IMR-90 (cell line): ENCODE data around the gene RGS3. TPM values are rescaled to one million over a fixed set of nuclear protein-coding genes. Genes with fewer than 3 reads are reported as not detected.
A peak's percentile ranks its signal among the peaks of the same experiment; 100 is the strongest.

Source experiments
- ATAC-seq: fragments of 200-7000 bp; cut with Tn5 transposase; 2 replicates; pipeline ENCODE4 v1.9.1; 2020; ENCODE audit warnings: low read depth, mild to moderate bottlenecking, moderate library complexity
- BruUV-seq: library from RNA; stranded (reverse); fragments of 400-500 nt; replicated peaks from 2 replicates; lab custom pipeline; 2021; lab: Mats Ljungman, UMichigan
- CTCF ChIA-PET: fragments of 300-600 bp; formaldehyde crosslinking; extraction: SDS; loops from one replicate; lab custom pipeline; 2021; ENCODE audit warnings: antibody characterized with exemption; lab: Yijun Ruan, JAX
- POLR2A ChIA-PET: fragments of 300-600 bp; sonication (Branson Sonifier 250); formaldehyde crosslinking; loops from one replicate; lab custom pipeline; 2022; ENCODE audit warnings: antibody characterized with exemption; ENCODE audit not compliant: unreplicated experiment; lab: Charles Lee
- DNase-seq: peaks from one replicate; pipeline ENCODE4 v3.0.0; 2013
- H2AFZ ChIP-seq: replicated peaks from 2 replicates; pipeline ENCODE3; 2013; ENCODE audit warnings: low read length, mild to moderate bottlenecking; ENCODE audit not compliant: poor library complexity
- H2AK5ac ChIP-seq: 2 replicates; pipeline ENCODE4 v1.6.1; 2013; ENCODE audit warnings: low read depth, low read length, inconsistent platforms
- H2AK9ac ChIP-seq: replicated peaks from 2 replicates; pipeline ENCODE3; 2013; ENCODE audit warnings: mild to moderate bottlenecking, low read depth, low read length, moderate library complexity; ENCODE audit not compliant: poor library complexity
- H2BK120ac ChIP-seq: 2 replicates; pipeline ENCODE4 v1.6.1; 2013; ENCODE audit warnings: low read depth, low read length, inconsistent platforms
- H2BK15ac ChIP-seq: 3 replicates; pipeline ENCODE4 v1.6.1; 2013; ENCODE audit warnings: low read depth, low read length, inconsistent platforms
- H2BK20ac ChIP-seq: 2 replicates; pipeline ENCODE4 v1.6.1; 2013; ENCODE audit warnings: low read depth, mild to moderate bottlenecking, inconsistent platforms, low read length, moderate library complexity
- H2BK5ac ChIP-seq: 2 replicates; pipeline ENCODE4 v1.6.1; 2013; ENCODE audit warnings: mild to moderate bottlenecking, low read depth, low read length, inconsistent platforms; ENCODE audit not compliant: poor library complexity, severe bottlenecking
- H3K14ac ChIP-seq: replicated peaks from 2 replicates; pipeline ENCODE4 v1.6.1; 2013; ENCODE audit warnings: low read depth, low read length, inconsistent platforms
- H3K18ac ChIP-seq: 2 replicates; pipeline ENCODE4 v1.6.1; 2013; ENCODE audit warnings: low read depth, low read length, control low read depth
- H3K23ac ChIP-seq: 2 replicates; pipeline ENCODE4 v1.6.1; 2013; ENCODE audit warnings: low read depth, low read length, inconsistent platforms
- H3K27ac ChIP-seq: 2 replicates; pipeline ENCODE4 v1.5.1; 2013; ENCODE audit warnings: mild to moderate bottlenecking, control low read depth, low read length; ENCODE audit not compliant: insufficient read depth
- H3K27me3 ChIP-seq: 2 replicates; pipeline ENCODE4 v1.6.1; 2013; ENCODE audit warnings: low read length; ENCODE audit not compliant: control insufficient read depth, insufficient read depth
- H3K36me3 ChIP-seq: 2 replicates; pipeline ENCODE4 v1.6.1; 2013; ENCODE audit warnings: low read length, mixed read lengths; ENCODE audit not compliant: control insufficient read depth, insufficient read depth
- H3K4ac ChIP-seq: 2 replicates; pipeline ENCODE4 v1.6.1; 2013; ENCODE audit warnings: low read depth, low read length, inconsistent platforms
- H3K4me1 ChIP-seq: 2 replicates; pipeline ENCODE4 v1.6.1; 2013; ENCODE audit warnings: low read length, mixed read lengths; ENCODE audit not compliant: control insufficient read depth, insufficient read depth
- H3K4me2 ChIP-seq: 2 replicates; pipeline ENCODE4 v1.6.1; 2013; ENCODE audit warnings: low read depth, mild to moderate bottlenecking, control low read depth, low read length, moderate library complexity
- H3K4me3 ChIP-seq: 2 replicates; pipeline ENCODE4 v1.5.1; 2013; ENCODE audit warnings: low read depth, mild to moderate bottlenecking, control low read depth, low read length, moderate library complexity; ENCODE audit not compliant: insufficient read depth
- H3K56ac ChIP-seq: 2 replicates; pipeline ENCODE4 v1.6.1; 2013; ENCODE audit warnings: low read length, inconsistent platforms; ENCODE audit not compliant: insufficient read depth; ENCODE audit errors: extremely low read depth
- H3K79me1 ChIP-seq, 2 experiments: 2 replicates each; pipeline ENCODE4 v1.6.1; 2013; ENCODE audit warnings: low read length in 2 of 2, inconsistent platforms in 1 of 2, low read depth in 1 of 2
- H3K9ac ChIP-seq: 2 replicates; pipeline ENCODE4 v1.6.1; 2013; ENCODE audit warnings: low read depth, low read length, control low read depth
- H3K9me1 ChIP-seq: 2 replicates; pipeline ENCODE4 v1.6.1; 2013; ENCODE audit warnings: low read length, inconsistent platforms; ENCODE audit not compliant: insufficient read depth
- H3K9me3 ChIP-seq: 2 replicates; pipeline ENCODE4 v1.6.1; 2013; ENCODE audit warnings: low read length; ENCODE audit not compliant: control insufficient read depth, insufficient read depth
- H4K20me1 ChIP-seq: 2 replicates; pipeline ENCODE4 v1.6.1; 2013; ENCODE audit warnings: low read length, inconsistent platforms; ENCODE audit not compliant: insufficient read depth
- H4K5ac ChIP-seq: 2 replicates; pipeline ENCODE4 v1.6.1; 2013; ENCODE audit warnings: mild to moderate bottlenecking, low read depth, low read length, control low read depth
- H4K8ac ChIP-seq, 2 experiments: 2 replicates each; pipeline ENCODE4 v1.6.1; 2013; ENCODE audit warnings: low read depth in 2 of 2, low read length in 2 of 2, control low read depth in 1 of 2, inconsistent platforms in 1 of 2
- H4K91ac ChIP-seq: 2 replicates; pipeline ENCODE4 v1.6.1; 2013; ENCODE audit warnings: low read depth, low read length, inconsistent platforms; ENCODE audit not compliant: insufficient read depth
- BHLHE40 ChIP-seq: fragments of 150-350 bp; IDR thresholded peaks from 2 replicates; pipeline ENCODE4 v1.6.1; 2016; ENCODE audit warnings: mild to moderate bottlenecking, low read depth, low read length
- CHD1 ChIP-seq: IDR thresholded peaks from 2 replicates; pipeline ENCODE4 v1.6.1; 2012; ENCODE audit warnings: low read depth, low read length, improper control_type of control experiment
- CTCF ChIP-seq: conservative IDR thresholded peaks from 2 replicates; pipeline ENCODE4 v1.5.1; 2012; ENCODE audit warnings: mild to moderate bottlenecking, low read depth, low read length, improper control_type of control experiment
- ELK1 ChIP-seq: fragments of 150-350 bp; IDR thresholded peaks from 2 replicates; pipeline ENCODE4 v1.6.1; 2016; ENCODE audit warnings: low read depth, mild to moderate bottlenecking, low read length, moderate library complexity, borderline replicate concordance
- FOS ChIP-seq: fragments of 150-350 bp; IDR thresholded peaks from 2 replicates; pipeline ENCODE4 v1.6.1; 2016; ENCODE audit warnings: low read depth, low read length
- MAFK ChIP-seq: IDR thresholded peaks from 2 replicates; pipeline ENCODE4 v1.6.1; 2012; ENCODE audit warnings: low read depth, low read length, improper control_type of control experiment
- POLR2A ChIP-seq: IDR thresholded peaks from 2 replicates; pipeline ENCODE4 v1.6.1; 2012; ENCODE audit warnings: mild to moderate bottlenecking, low read depth, low read length
- RAD21 ChIP-seq: IDR thresholded peaks from 2 replicates; pipeline ENCODE4 v1.6.1; 2012; ENCODE audit warnings: low read length, improper control_type of control experiment
- RFX5 ChIP-seq: IDR thresholded peaks from 2 replicates; pipeline ENCODE4 v1.8.0; 2012; ENCODE audit warnings: low read depth, mild to moderate bottlenecking, low read length, moderate library complexity
- WGBS, 2 experiments: methylation state at CpG; one replicate each; pipeline versions ENCODE4 v1.1.5 to v1.1.7; 2013; ENCODE audit warnings: missing lambda C conversion rate in 2 of 2; ENCODE audit not compliant: insufficient read length in 1 of 2; ENCODE audit errors: extremely low coverage in 2 of 2; 5-methylcytosine and 5-hydroxymethylcytosine counted together
- dilution Hi-C: fragments of 300-500 bp; cut with HindIII; formaldehyde crosslinking; loops from one replicate; pipeline ENCODE4 v1.14.3; 2018; ENCODE audit warnings: low sequenced_read_pairs; ENCODE audit not compliant: unreplicated experiment
- in situ Hi-C: fragments of 300-500 bp; cut with MboI; formaldehyde crosslinking; loops from 3 replicates; pipeline ENCODE4 v1.14.3; 2019; ENCODE audit warnings: low sequenced_read_pairs, inconsistent platforms, mixed read lengths
- intact Hi-C: fragments of 100-400 bp; cut with micrococcal nuclease; formaldehyde crosslinking; loops from 2 replicates; pipeline ENCODE4 v1.10.0; 2022
- polyA plus RNA-seq, 3 experiments: library from polyadenylated mRNA; depleted of rRNA; stranded (reverse); fragments of >200 nt; gene quantifications; 2 replicates each; pipeline ENCODE4 v1.2.3, GENCODE V29; 2012; ENCODE audit warnings: low replicate concordance in 1 of 3
- total RNA-seq: library from RNA; depleted of rRNA; stranded (reverse); fragments of >200 nt; gene quantifications from 2 replicates; pipeline ENCODE4 v1.2.3, GENCODE V29; 2012

Gene RGS3
- total and polyA plus RNA-seq, 2 of the 4 experiments (the other 2 are of a cell fraction), result 51.8 to 65.6 TPM

GRCh38 chr9:113574441-113575262, 111.1 kb downstream of the RGS3 start:
- H3K23ac ChIP-seq, result peak overlapping the region; percentile 56; the same call in 1 of the 2 replicates
- H4K5ac ChIP-seq, result peak overlapping the region; percentile 38; the same call in 1 of the 2 replicates
- H3K36me3 ChIP-seq, result no peaks in the 10 kb centered on the region; the same call in 1 of the 2 replicates

More at GRCh38 chr9:113574441-113575262, 111.1 kb downstream of the RGS3 start:
- peak overlapping the region; percentile 20; the same call in 1 of the 2 replicates for H4K91ac ChIP-seq
- no peaks in the 10 kb centered on the region for H3K27me3 ChIP-seq
- H4K8ac ChIP-seq, result peak overlapping the region in 1 of 2 experiments; percentile 47; a peak in 2 of 4 replicates
- H2AK5ac ChIP-seq, result peak overlapping the region; percentile 63
- no peak overlapping the region for H3K4me3 ChIP-seq
- WGBS, 2 experiments, result 100% methylated on average over 3 of the region's 14 CpGs; no CpG with 5 or more reads in 1 of the 2 experiments
- 0 out of 3 replicates have a peak overlapping the region, but pooled peaks have one; percentile 20 for H2BK15ac ChIP-seq
- ChIA-PET CTCF (interaction anchor here (1.5 kb wide), 1 partner anchor 80 kb away, joined by 3 read pairs; no protein-coding TSS in a partner anchor), POLR2A (no interaction called here)
- no peak overlapping the region for H3K9ac ChIP-seq
- intact Hi-C loops, result no loop called here
- peak overlapping the region; percentile 44 for H2AFZ ChIP-seq
- no peak for ATAC-seq
- peaks cover 23 to 77% of the 10 kb centered on the region in 2 experiments for H3K79me1 ChIP-seq
- no peak overlapping the region for H2AK9ac ChIP-seq
- H3K56ac ChIP-seq, result no peak overlapping the region
- dilution Hi-C loops, result no loop called here
- H3K9me3 ChIP-seq, result no peaks in the 10 kb centered on the region
- H3K4ac ChIP-seq, result peak overlapping the region; percentile 68; the same call in 1 of the 2 replicates
- 0 out of 2 replicates have a peak overlapping the region, but pooled peaks have one; percentile 59 for H3K14ac ChIP-seq
- H3K27ac ChIP-seq, result no peak overlapping the region
- BruUV-seq, result no TSS peak
- peak overlapping the region; percentile 32; the same call in 1 of the 2 replicates for H2BK120ac ChIP-seq
- H4K20me1 ChIP-seq, result peaks cover 7% of the 10 kb centered on the region; the same call in 1 of the 2 replicates
- H3K4me2 ChIP-seq, result no peak overlapping the region
- in situ Hi-C loops, result no loop called here
- H3K9me1 ChIP-seq, result peaks cover 45% of the 10 kb centered on the region
- no peak for DNase-seq
- H3K4me1 ChIP-seq, result peaks cover 30% of the 10 kb centered on the region
- 0 out of 2 replicates have a peak overlapping the region, but pooled peaks have one; percentile 8 for H2BK20ac ChIP-seq
- H3K18ac ChIP-seq, result no peak overlapping the region
- TF ChIP-seq BHLHE40, result no peak
- no peak for TF ChIP-seq ELK1
- TF ChIP-seq RAD21, result no peak
- TF ChIP-seq RFX5, result no peak
- TF ChIP-seq CTCF, result no peak
- TF ChIP-seq FOS, result no peak
- TF ChIP-seq CHD1, result no peak
- no peak for TF ChIP-seq POLR2A
- peak; percentile 31; the same call in 1 of the 2 replicates for TF ChIP-seq MAFK
- H2BK5ac ChIP-seq, result no peak overlapping the region
